ENCODE data around the gene RAD51B. TPM values are rescaled to one million over a fixed set of nuclear protein-coding genes. Genes with fewer than 3 reads are reported as not detected.
"Not testable (repeated sequence)": the region's sequence is repeated elsewhere in the genome, so short reads cannot be mapped to it uniquely, and the experiment has no call there.

The RAD51B gene
- total RNA-seq, 1 experiment from 2014 or later, result 23.3 TPM

DNA sequence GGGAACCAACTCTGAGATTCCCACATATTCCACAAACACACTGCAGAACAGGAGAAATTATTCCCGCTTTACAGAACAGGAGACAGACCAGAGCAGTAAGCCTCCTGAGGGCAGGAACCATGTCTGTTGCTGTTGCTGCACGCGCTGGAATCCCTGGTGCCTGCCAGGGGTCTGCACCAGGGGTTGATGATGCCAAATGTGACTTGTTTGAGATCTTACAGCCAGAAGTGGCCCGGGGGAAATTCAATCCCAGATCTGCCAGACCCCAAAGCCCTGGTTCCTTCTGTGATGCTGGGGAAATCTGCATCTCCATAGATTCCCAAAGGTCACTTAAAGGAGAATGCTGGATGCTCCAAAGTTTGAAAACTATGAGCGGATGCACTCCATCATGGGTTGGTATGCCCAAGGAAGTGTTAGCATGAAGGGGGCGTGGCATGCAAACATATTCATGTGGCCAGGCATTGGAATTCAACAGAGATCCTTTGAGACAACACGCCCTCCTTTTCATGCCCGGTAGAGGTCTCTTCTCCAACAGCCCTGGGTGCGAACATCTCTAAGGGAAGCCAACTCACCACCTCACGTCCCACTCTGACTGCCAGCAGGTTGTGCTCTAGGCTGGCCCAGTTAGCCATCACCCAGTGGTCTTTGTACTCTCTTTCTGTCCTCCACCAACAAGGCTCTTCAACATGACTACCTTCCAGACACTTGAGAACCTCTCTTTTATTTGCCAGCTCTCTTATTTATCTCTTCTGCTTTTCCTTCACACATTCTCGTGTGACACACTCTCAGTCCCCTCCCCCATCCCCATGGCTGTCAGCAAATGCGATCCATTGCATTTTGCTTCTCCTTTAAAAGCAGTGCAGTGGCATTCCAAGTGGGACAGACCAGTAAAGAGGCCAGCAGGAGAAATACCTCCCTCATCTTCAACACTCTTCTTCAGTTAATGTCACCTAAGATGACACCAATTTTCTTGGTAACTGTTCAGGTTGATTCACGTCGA is 841.9 kb downstream of the RAD51B start:
- no peak overlapping the region for H3K27ac ChIP-seq (ENCODE audit: low read depth, low read length, poor library complexity, severe bottlenecking)
- no peak for DNase-seq (ENCODE audit: low spot score)
- H3K36me3 ChIP-seq (ENCODE audit: insufficient read depth, low read length, poor library complexity, severe bottlenecking), result no peaks in the 10 kb centered on the region
- H3K4me1 ChIP-seq (ENCODE audit: insufficient read depth, low read length, poor library complexity, severe bottlenecking), result peaks cover 15% of the 10 kb centered on the region
- POLR2A ChIA-PET (ENCODE audit: low non-redundant PET), result interaction anchor here (0.6 kb wide), 1 partner anchor 7 kb away, joined by 3 read pairs; no protein-coding TSS in a partner anchor
- intact Hi-C loops (cut with micrococcal nuclease; ENCODE audit: unreplicated experiment), result no loop called here
- no TSS peak for BruUV-seq (replicated peaks)
- CTCF ChIA-PET, result no interaction called here
- no peak overlapping the region for H3K4me3 ChIP-seq (ENCODE audit: low read depth, low read length, poor library complexity, severe bottlenecking)
- no peaks in the 10 kb centered on the region for H3K9me3 ChIP-seq (ENCODE audit: low read depth, low read length, poor library complexity, severe bottlenecking)
- TF ChIP-seq EZH2 (IDR thresholded peaks at IDR 0.05; ENCODE audit: borderline replicate concordance, low read depth, low read length, poor library complexity, severe bottlenecking), result no peak
- TF ChIP-seq, protein P1, sequence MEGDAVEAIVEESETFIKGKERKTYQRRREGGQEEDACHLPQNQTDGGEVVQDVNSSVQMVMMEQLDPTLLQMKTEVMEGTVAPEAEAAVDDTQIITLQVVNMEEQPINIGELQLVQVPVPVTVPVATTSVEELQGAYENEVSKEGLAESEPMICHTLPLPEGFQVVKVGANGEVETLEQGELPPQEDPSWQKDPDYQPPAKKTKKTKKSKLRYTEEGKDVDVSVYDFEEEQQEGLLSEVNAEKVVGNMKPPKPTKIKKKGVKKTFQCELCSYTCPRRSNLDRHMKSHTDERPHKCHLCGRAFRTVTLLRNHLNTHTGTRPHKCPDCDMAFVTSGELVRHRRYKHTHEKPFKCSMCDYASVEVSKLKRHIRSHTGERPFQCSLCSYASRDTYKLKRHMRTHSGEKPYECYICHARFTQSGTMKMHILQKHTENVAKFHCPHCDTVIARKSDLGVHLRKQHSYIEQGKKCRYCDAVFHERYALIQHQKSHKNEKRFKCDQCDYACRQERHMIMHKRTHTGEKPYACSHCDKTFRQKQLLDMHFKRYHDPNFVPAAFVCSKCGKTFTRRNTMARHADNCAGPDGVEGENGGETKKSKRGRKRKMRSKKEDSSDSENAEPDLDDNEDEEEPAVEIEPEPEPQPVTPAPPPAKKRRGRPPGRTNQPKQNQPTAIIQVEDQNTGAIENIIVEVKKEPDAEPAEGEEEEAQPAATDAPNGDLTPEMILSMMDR (conservative IDR thresholded peaks at IDR 0.05; ENCODE audit: low read depth, low read length), result no peak
- no peaks in the 10 kb centered on the region for H3K27me3 ChIP-seq (replicated peaks; ENCODE audit: insufficient read depth, low read depth, low read length, poor library complexity)

DNA sequence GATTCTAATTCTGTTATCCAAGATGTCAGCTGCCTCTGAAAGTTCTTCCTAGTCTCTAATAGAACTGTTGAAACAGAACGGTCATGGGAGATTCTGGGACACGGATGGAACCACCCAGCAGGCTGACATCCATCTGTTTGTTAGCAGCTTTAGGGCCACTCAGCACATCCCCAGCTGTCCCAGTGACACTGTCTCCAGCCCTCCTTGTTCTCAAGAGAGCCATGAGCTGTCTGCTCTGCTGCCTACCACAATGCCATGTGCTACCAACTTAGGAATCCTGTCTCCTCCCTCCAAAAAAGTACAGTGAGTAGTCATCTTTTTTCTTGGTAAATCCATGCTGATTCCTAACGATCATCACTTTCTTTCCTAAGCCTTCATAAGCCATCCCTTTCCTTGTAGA is 842.8 kb downstream of the RAD51B start:
- CTCF ChIA-PET, result no interaction called here
- no peak for DNase-seq (ENCODE audit: low spot score)
- intact Hi-C loops (cut with micrococcal nuclease; ENCODE audit: unreplicated experiment), result no loop called here
- Histone ChIP-seq H3K27ac (ENCODE audit: low read depth, low read length, poor library complexity, severe bottlenecking) (no peak overlapping the region), H3K27me3 (replicated peaks; ENCODE audit: insufficient read depth, low read depth, low read length, poor library complexity) (no peaks in the 10 kb centered on the region), H3K4me1 (ENCODE audit: insufficient read depth, low read length, poor library complexity, severe bottlenecking) (peaks cover 23% of the 10 kb centered on the region), H3K4me3 (ENCODE audit: low read depth, low read length, poor library complexity, severe bottlenecking) (no peak overlapping the region), H3K9me3 (ENCODE audit: low read depth, low read length, poor library complexity, severe bottlenecking) (no peaks in the 10 kb centered on the region), H3K36me3 (ENCODE audit: insufficient read depth, low read length, poor library complexity, severe bottlenecking) (no peaks in the 10 kb centered on the region)
- POLR2A ChIA-PET (ENCODE audit: low non-redundant PET), result no interaction called here
- no peak for TF ChIP-seq EZH2 (IDR thresholded peaks at IDR 0.05; ENCODE audit: borderline replicate concordance, low read depth, low read length, poor library complexity, severe bottlenecking)
- TF ChIP-seq, protein P1 (conservative IDR thresholded peaks at IDR 0.05; ENCODE audit: low read depth, low read length), result no peak
- no TSS peak for BruUV-seq (replicated peaks)

DNA sequence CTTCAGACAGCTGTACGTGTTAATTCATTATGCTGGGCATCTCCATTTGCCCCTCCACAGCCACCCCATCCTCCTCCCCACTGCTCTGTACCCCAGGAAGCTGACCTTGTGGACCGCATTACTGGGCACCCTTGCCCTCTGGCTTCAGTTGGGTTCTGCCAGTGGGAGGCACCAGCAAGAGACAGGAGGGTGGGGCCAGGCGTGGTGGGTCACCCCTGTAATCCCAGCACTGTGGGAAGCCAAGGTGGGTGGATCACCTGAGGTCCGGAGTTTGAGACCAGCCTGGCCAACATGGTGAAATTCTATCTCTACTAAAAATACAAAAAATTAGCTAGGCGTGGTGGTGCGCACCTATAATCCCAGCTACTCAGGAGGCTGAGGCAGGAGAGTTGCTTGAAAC is 843.2 kb downstream of the RAD51B start:
- H3K36me3 ChIP-seq (ENCODE audit: insufficient read depth, low read length, poor library complexity, severe bottlenecking); intact Hi-C loops (cut with micrococcal nuclease; ENCODE audit: unreplicated experiment); H3K27ac ChIP-seq (ENCODE audit: low read depth, low read length, poor library complexity, severe bottlenecking); H3K27me3 ChIP-seq (replicated peaks; ENCODE audit: insufficient read depth, low read depth, low read length, poor library complexity); H3K9me3 ChIP-seq (ENCODE audit: low read depth, low read length, poor library complexity, severe bottlenecking); BruUV-seq (replicated peaks); POLR2A ChIA-PET (ENCODE audit: low non-redundant PET); H3K4me3 ChIP-seq (ENCODE audit: low read depth, low read length, poor library complexity, severe bottlenecking); DNase-seq (ENCODE audit: low spot score): not testable (repeated sequence)
- CTCF ChIA-PET, result interaction anchor here (0.7 kb wide), 1 partner anchor 1006 kb away, joined by 4 read pairs; no protein-coding TSS in a partner anchor
- peaks cover 28% of the 10 kb centered on the region for H3K4me1 ChIP-seq (ENCODE audit: insufficient read depth, low read length, poor library complexity, severe bottlenecking)

Measured in A673 (cell line).